ENCODE data around the gene KLF1.
"Not testable (repeated sequence)": the region's sequence is repeated elsewhere in the genome, so short reads cannot be mapped to it uniquely, and the experiment has no call there.

KLF1 gene

GRCh38 chr19:12890787-12891552 is 4.0 kb upstream of the KLF1 start, which contains the start of gene GCDH:
GCDH (plus strand) TSS chr19:12891160; CDS start chr19:12891305, 145 bp downstream.
- peak; percentile 95 to 98 for DNase-seq (ENCODE audit: low read depth in 2 of 2)

- not testable (repeated sequence) for DNase-seq (ENCODE audit: low read depth in 2 of 2)
Measured at GRCh38 chr19:12890299-12890786, 3.3 kb upstream of the KLF1 start.

- no peak for DNase-seq (ENCODE audit: low read depth in 2 of 2)
Measured at GRCh38 chr19:12888006-12888603, 1.1 kb upstream of the KLF1 start.

- DNase-seq (ENCODE audit: low read depth in 2 of 2) = no peak
Measured at GRCh38 chr19:12886651-12886968, 391 bp downstream of the KLF1 start.

GRCh38 chr19:12885749-12886650 is 1.0 kb downstream of the KLF1 start:
- DNase-seq (ENCODE audit: low read depth in 2 of 2) = no peak

- peak; percentile 91 to 94 for DNase-seq (ENCODE audit: low read depth in 2 of 2)
Measured at GRCh38 chr19:12884926-12885748, 1.9 kb downstream of the KLF1 start.

GRCh38 chr19:12884627-12884925 is 2.4 kb downstream of the KLF1 start:
- DNase-seq (ENCODE audit: low read depth in 2 of 2) = no peak

- DNase-seq (ENCODE audit: low read depth in 2 of 2) = no peak
Measured at GRCh38 chr19:12884202-12884601, 2.8 kb downstream of the KLF1 start.

- no peak for DNase-seq (ENCODE audit: low read depth in 2 of 2)
Measured at GRCh38 chr19:12882589-12882988, 4.4 kb downstream of the KLF1 start.

GRCh38 chr19:12881172-12881808 is 5.7 kb downstream of the KLF1 start, which contains the start of gene DNASE2:
DNASE2 (minus strand) TSS chr19:12881449; CDS start chr19:12881375, 74 bp downstream.
- peak; percentile 84 to 92 for DNase-seq (ENCODE audit: low read depth in 2 of 2)

- DNase-seq (ENCODE audit: low read depth in 2 of 2) = no peak
Measured at GRCh38 chr19:12880551-12881171, 6.3 kb downstream of the KLF1 start.

- no peak for DNase-seq (ENCODE audit: low read depth in 2 of 2)
Measured at GRCh38 chr19:12875086-12875485, 11.9 kb downstream of the KLF1 start.

GRCh38 chr19:12873891-12874745 is 12.9 kb downstream of the KLF1 start:
- DNase-seq (ENCODE audit: low read depth in 2 of 2) = no peak

GRCh38 chr19:12872941-12873890 is 13.8 kb downstream of the KLF1 start:
- peak; percentile 54 to 76 for DNase-seq (ENCODE audit: low read depth in 2 of 2)

GRCh38 chr19:12872255-12872654 is 14.7 kb downstream of the KLF1 start:
- DNase-seq (ENCODE audit: low read depth in 2 of 2) = no peak

- DNase-seq (ENCODE audit: low read depth in 2 of 2) = no peak
Measured at GRCh38 chr19:12871681-12872080, 15.3 kb downstream of the KLF1 start.

GRCh38 chr19:12868540-12869112 is 18.4 kb downstream of the KLF1 start:
- DNase-seq (ENCODE audit: low read depth in 2 of 2) = no peak
